Effector CD4-positive, alpha-beta T cell (primary cell): ENCODE results near the gene LEFTY2.
"Not testable (repeated sequence)": the region's sequence is repeated elsewhere in the genome, so short reads cannot be mapped to it uniquely, and the experiment has no call there.

ENCODE experiments used
- DNase-seq: peaks from one replicate; pipeline ENCODE4 v3.0.0-alpha.2; 2020

The LEFTY2 gene

GRCh38 chr1:225950905-225951497 is 10.0 kb upstream of the LEFTY2 start:
- DNase-seq, result no peak

GRCh38 chr1:225949041-225949440 is 8.0 kb upstream of the LEFTY2 start:
- no peak for DNase-seq

GRCh38 chr1:225946803-225947202 is 5.8 kb upstream of the LEFTY2 start:
- no peak for DNase-seq

GRCh38 chr1:225946082-225946620 is 5.1 kb upstream of the LEFTY2 start:
- DNase-seq, result no peak

GRCh38 chr1:225945564-225945963 is 4.5 kb upstream of the LEFTY2 start:
- DNase-seq, result no peak

GRCh38 chr1:225944951-225945350 is 3.9 kb upstream of the LEFTY2 start:
- no peak for DNase-seq

GRCh38 chr1:225944387-225944786 is 3.4 kb upstream of the LEFTY2 start:
- DNase-seq, result no peak

- no peak for DNase-seq
Observed at GRCh38 chr1:225943582-225943981, 2.6 kb upstream of the LEFTY2 start.

GRCh38 chr1:225942574-225942973 is 1.6 kb upstream of the LEFTY2 start:
- DNase-seq, result no peak

GRCh38 chr1:225941942-225942222 is 862 bp upstream of the LEFTY2 start:
- no peak for DNase-seq

- DNase-seq, result no peak
Observed at GRCh38 chr1:225940385-225941151, 452 bp downstream of the LEFTY2 start.

- not testable (repeated sequence) for DNase-seq
Observed at GRCh38 chr1:225939939-225940310, 1.1 kb downstream of the LEFTY2 start.

- not testable (repeated sequence) for DNase-seq
Observed at GRCh38 chr1:225939097-225939938, 1.7 kb downstream of the LEFTY2 start.

GRCh38 chr1:225937048-225937968 is 3.7 kb downstream of the LEFTY2 start:
- no peak for DNase-seq

- no peak for DNase-seq
Observed at GRCh38 chr1:225936523-225936922, 4.5 kb downstream of the LEFTY2 start.

GRCh38 chr1:225936086-225936485 is 4.9 kb downstream of the LEFTY2 start:
- not testable (repeated sequence) for DNase-seq

GRCh38 chr1:225934711-225935110 is 6.3 kb downstream of the LEFTY2 start:
- DNase-seq, result no peak

GRCh38 chr1:225933072-225933471 is 7.9 kb downstream of the LEFTY2 start:
- no peak for DNase-seq

- DNase-seq, result no peak
Observed at GRCh38 chr1:225931270-225932136, 9.5 kb downstream of the LEFTY2 start.

- DNase-seq, result no peak
Observed at GRCh38 chr1:225930566-225930965, 10.5 kb downstream of the LEFTY2 start.

- not testable (repeated sequence) for DNase-seq
Observed at GRCh38 chr1:225929462-225929861, 11.6 kb downstream of the LEFTY2 start.
